ENCODE results near the gene UBE2K. TPM values are rescaled to one million over a fixed set of nuclear protein-coding genes. Genes with fewer than 3 reads are reported as not detected.

UBE2K gene
- total RNA-seq, 4 donors from 2014 or later, result 21.5 to 32.2 (median 25.7) TPM

GRCh38 chr4:39745920-39746319, 48.0 kb downstream of the UBE2K start:
- intact Hi-C loops (cut with DNase I; ENCODE audit: low total_unique reads), result no loop called here
- DNase-seq (ENCODE audit: low spot score in 2 of 2), result no peak
- no peak for TF ChIP-seq CTCF (IDR thresholded peaks at IDR 0.05)
- no peak for TF ChIP-seq POLR2A (IDR thresholded peaks at IDR 0.05)
- WGBS, 2 donors, result 83 to 89% methylated on average over 1 of the region's 1 CpG
- no peak overlapping the region for H3K4me3 ChIP-seq (ENCODE audit: low read depth, poor library complexity, severe bottlenecking)

- H3K4me3 ChIP-seq (ENCODE audit: low read depth, poor library complexity, severe bottlenecking), result no peak overlapping the region
- intact Hi-C loops (cut with DNase I; ENCODE audit: low total_unique reads), result no loop called here
- WGBS, 2 donors, result 68 to 71% methylated on average over 3 of the region's 3 CpGs
- no peak for DNase-seq (ENCODE audit: low spot score in 2 of 2)
- TF ChIP-seq POLR2A (IDR thresholded peaks at IDR 0.05) (no peak), CTCF (IDR thresholded peaks at IDR 0.05) (no peak)
These were observed 52.3 kb downstream of the UBE2K start for GRCh38 chr4:39750216-39750615.

GRCh38 chr4:39754309-39754708, 56.4 kb downstream of the UBE2K start:
- H3K4me3 ChIP-seq (ENCODE audit: low read depth, poor library complexity, severe bottlenecking), result no peak overlapping the region
- intact Hi-C loops (cut with DNase I; ENCODE audit: low total_unique reads), result no loop called here
- TF ChIP-seq CTCF (IDR thresholded peaks at IDR 0.05) (no peak), POLR2A (IDR thresholded peaks at IDR 0.05) (no peak)
- 89 to 90% methylated on average over 6 of the region's 6 CpGs for WGBS, 2 donors
- no peak for DNase-seq (ENCODE audit: low spot score in 2 of 2)

- TF ChIP-seq POLR2A (IDR thresholded peaks at IDR 0.05), result no peak
- no peak for TF ChIP-seq CTCF (IDR thresholded peaks at IDR 0.05)
- intact Hi-C loops (cut with DNase I; ENCODE audit: low total_unique reads), result no loop called here
- H3K4me3 ChIP-seq (ENCODE audit: low read depth, poor library complexity, severe bottlenecking), result no peak overlapping the region
- DNase-seq (ENCODE audit: low spot score in 2 of 2), result no peak
- 96 to 97% methylated on average over 2 of the region's 2 CpGs for WGBS, 2 donors
These were observed 58.2 kb downstream of the UBE2K start for GRCh38 chr4:39756159-39756558.

GRCh38 chr4:39758176-39758575, 60.2 kb downstream of the UBE2K start:
- DNase-seq (ENCODE audit: low spot score in 2 of 2), result no peak
- 93 to 95% methylated on average over 6 of the region's 6 CpGs for WGBS, 2 donors
- intact Hi-C loops (cut with DNase I; ENCODE audit: low total_unique reads), result no loop called here
- no peak for TF ChIP-seq CTCF (IDR thresholded peaks at IDR 0.05)
- no peak for TF ChIP-seq POLR2A (IDR thresholded peaks at IDR 0.05)
- H3K4me3 ChIP-seq (ENCODE audit: low read depth, poor library complexity, severe bottlenecking), result no peak overlapping the region

- no peak for DNase-seq (ENCODE audit: low spot score in 2 of 2)
- H3K4me3 ChIP-seq (ENCODE audit: low read depth, poor library complexity, severe bottlenecking), result no peak overlapping the region
- 83 to 94% methylated on average over 4 of the region's 4 CpGs for WGBS, 2 donors
- intact Hi-C loops (cut with DNase I; ENCODE audit: low total_unique reads), result no loop called here
- TF ChIP-seq POLR2A (IDR thresholded peaks at IDR 0.05) (no peak), CTCF (IDR thresholded peaks at IDR 0.05) (no peak)
These were observed 61.6 kb downstream of the UBE2K start for GRCh38 chr4:39759569-39759968.

Data from lower leg skin (tissue), 4 donors.